Muscle layer of colon (tissue), 2 donors: ENCODE results near the gene SUPT5H.

Source experiments
- H3K27ac ChIP-seq: one replicate; pipeline ENCODE4 v1.7.0; 2013; ENCODE audit warnings: low read depth, mild to moderate bottlenecking, low read length, moderate library complexity
- H3K27me3 ChIP-seq, 2 donors: one replicate each; pipeline ENCODE4 v1.7.0; 2013; ENCODE audit warnings: low read length in 2 of 2, mild to moderate bottlenecking in 2 of 2; ENCODE audit not compliant: insufficient read depth in 2 of 2, control insufficient read depth in 1 of 2
- H3K36me3 ChIP-seq: one replicate; pipeline ENCODE4 v1.7.0; 2013; ENCODE audit warnings: mild to moderate bottlenecking, low read length; ENCODE audit not compliant: insufficient read depth
- H3K4me1 ChIP-seq: one replicate; pipeline ENCODE4 v1.7.0; 2013; ENCODE audit warnings: mild to moderate bottlenecking, low read length; ENCODE audit not compliant: insufficient read depth
- H3K4me3 ChIP-seq, 2 donors: one replicate each; pipeline ENCODE4 v1.7.0; 2013; ENCODE audit warnings: low read length in 2 of 2, low read depth in 1 of 2, mild to moderate bottlenecking in 1 of 2, moderate library complexity in 1 of 2
- H3K9ac ChIP-seq: one replicate; pipeline ENCODE4 v1.7.0; 2013; ENCODE audit warnings: low read length
- H3K9me3 ChIP-seq: one replicate; pipeline ENCODE4 v1.7.0; 2013; ENCODE audit warnings: mild to moderate bottlenecking, low read length
- donor health status: abdominal sarcoma.
- donor health status: Adenocarcinoma of cecum.

Gene SUPT5H

DNA sequence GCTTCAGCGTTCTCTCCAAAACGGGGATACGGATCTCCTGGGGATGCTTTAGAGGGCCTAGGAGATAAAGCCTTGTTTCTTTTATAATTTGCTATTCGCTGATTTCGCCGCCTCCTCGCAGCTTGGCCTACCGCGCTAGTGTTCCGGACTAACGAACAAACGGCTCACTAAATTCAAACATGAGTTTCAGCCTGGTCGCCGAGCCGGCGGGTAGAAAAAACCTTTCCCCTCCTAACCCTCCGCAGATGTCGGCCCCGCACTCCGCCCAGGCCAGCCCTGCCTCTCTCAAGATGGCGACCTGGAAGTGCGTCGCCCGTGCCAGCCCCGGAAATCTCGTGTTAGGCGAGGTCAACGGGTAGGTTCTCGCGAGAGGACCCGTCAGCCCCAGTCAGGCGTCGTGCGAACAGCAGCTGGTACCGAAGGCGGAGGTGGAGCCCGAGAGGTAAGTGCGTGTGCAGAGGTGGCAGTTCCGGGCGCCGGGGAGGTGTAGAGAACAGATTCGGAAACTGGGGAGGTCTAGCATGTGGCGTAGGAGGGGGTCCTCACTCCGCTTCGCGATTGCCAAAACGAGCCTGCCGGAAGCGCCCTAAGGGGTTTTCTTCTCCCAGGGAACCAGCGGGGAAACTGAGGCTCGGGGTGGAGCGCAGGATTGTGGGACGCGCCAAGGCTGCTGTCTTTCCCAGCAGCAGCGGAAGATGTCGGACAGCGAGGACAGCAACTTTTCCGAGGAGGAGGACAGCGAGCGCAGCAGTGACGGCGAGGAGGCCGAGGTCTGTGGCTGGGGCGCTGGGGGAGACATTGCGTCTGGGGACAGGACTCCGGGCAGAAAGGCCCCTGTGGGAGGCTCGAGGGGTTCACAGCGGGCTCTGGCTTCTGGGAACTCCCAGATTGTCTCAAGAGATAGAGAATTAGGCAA, at the start of gene SUPT5H:
Gene SUPT5H, plus strand, starts transcription at position 387 of the 916 bp plus-strand sequence. Its CDS starts 309 bp downstream, at position 696.
- Histone ChIP-seq H3K27ac (peak within 1 kb of the TSS; percentile 88), H3K36me3 (peaks cover 19% of the 10 kb centered on the region), H3K9me3 (no peaks in the 10 kb centered on the region), H3K4me3 (peak within 1 kb of the TSS; percentile 80 to 99), H3K27me3 (no peaks in the 10 kb centered on the region), H3K4me1 (peaks cover 31% of the 10 kb centered on the region), H3K9ac (peak within 1 kb of the TSS; percentile 99)

GRCh38 chr19:39397360-39398296, 47.8 kb upstream of the SUPT5H start:
- Histone ChIP-seq H3K27me3 (no peaks in the 10 kb centered on the region), H3K9ac (peak overlapping the region; percentile 34), H3K4me3 (no peak overlapping the region), H3K36me3 (peaks cover 19% of the 10 kb centered on the region), H3K4me1 (peaks cover 36% of the 10 kb centered on the region), H3K27ac (peak overlapping the region; percentile 64), H3K9me3 (no peaks in the 10 kb centered on the region)

DNA sequence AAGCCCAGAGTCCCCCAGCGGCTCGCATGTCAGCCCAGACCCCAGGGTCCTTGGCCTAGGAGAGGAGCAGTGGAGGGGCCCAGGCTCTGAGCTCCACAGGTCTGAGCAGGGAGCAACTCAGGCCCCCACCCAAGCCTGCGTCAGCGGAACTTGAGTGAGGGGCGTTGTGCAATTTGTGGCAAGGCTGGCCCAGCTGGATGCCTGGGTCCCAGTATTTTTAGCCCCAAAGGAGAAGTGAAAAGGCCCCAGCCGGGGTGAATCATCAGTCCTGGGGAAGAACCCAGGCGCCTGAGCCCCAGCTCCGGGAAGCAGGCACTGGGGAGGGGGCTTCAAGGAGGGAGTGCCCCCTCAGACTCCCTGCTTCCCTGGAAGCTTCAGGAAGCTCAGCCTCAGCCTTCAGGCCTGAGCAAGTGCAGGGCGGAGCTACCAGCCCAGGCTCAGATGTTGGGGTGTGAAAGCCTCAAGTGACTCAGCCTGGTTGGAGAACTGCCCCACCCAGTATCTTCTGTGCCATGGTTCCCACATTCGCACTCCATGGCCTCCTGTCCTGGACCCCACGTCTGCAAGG, 47.0 kb upstream of the SUPT5H start:
- Histone ChIP-seq H3K36me3 (peaks cover 16% of the 10 kb centered on the region), H3K4me3 (no peak overlapping the region), H3K4me1 (peaks cover 36% of the 10 kb centered on the region), H3K9ac (peak overlapping the region; percentile 34), H3K27me3 (no peaks in the 10 kb centered on the region), H3K27ac (peak overlapping the region; percentile 64), H3K9me3 (no peaks in the 10 kb centered on the region)

DNA sequence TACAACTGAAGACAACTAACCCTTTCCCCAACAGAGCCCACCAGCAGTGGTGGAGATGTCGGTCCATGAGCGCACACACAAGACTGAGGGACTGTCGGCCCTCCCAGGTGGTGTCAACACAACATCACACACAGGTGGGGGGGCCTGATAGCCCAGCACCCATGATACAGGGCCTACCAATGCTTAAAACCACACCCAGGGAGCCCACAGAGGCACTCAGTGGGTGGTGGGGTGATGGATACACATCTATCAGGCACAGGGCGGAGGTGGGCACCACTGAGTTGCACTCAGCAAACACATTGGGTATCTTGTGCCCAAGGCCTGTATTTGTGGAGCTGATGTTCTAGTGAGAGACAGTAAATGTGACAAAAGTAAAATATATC, 45.7 kb upstream of the SUPT5H start:
- Histone ChIP-seq H3K9ac (no peak overlapping the region), H3K4me3 (no peak overlapping the region), H3K27me3 (no peaks in the 10 kb centered on the region), H3K9me3 (no peaks in the 10 kb centered on the region), H3K4me1 (peaks cover 40% of the 10 kb centered on the region), H3K36me3 (peaks cover 7% of the 10 kb centered on the region), H3K27ac (no peak overlapping the region)

DNA sequence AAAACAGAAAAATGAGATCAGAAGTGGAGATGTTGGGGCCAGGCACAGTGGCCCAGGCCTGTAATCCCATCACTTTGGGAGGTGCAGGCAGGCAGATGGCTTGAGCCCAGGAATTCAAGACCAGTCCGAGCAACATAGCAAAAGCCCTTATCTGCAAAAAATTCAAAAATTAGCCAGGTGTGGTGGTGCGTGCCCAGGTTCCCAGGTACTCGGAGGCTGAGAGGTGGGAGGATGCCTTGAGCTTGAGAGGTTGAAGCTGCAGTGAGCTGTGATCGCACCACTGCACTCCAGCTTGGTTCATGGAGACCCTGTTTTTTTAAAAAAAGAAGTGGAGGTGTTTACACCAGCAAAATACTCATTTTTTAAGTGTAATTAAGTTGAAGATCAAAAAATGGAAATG, 45.3 kb upstream of the SUPT5H start:
- no peak overlapping the region for H3K9ac ChIP-seq
- H3K27ac ChIP-seq = no peak overlapping the region
- no peaks in the 10 kb centered on the region for H3K27me3 ChIP-seq
- H3K9me3 ChIP-seq = no peaks in the 10 kb centered on the region
- no peak overlapping the region for H3K4me3 ChIP-seq
- peaks cover 40% of the 10 kb centered on the region for H3K4me1 ChIP-seq
- peaks cover 4% of the 10 kb centered on the region for H3K36me3 ChIP-seq

DNA sequence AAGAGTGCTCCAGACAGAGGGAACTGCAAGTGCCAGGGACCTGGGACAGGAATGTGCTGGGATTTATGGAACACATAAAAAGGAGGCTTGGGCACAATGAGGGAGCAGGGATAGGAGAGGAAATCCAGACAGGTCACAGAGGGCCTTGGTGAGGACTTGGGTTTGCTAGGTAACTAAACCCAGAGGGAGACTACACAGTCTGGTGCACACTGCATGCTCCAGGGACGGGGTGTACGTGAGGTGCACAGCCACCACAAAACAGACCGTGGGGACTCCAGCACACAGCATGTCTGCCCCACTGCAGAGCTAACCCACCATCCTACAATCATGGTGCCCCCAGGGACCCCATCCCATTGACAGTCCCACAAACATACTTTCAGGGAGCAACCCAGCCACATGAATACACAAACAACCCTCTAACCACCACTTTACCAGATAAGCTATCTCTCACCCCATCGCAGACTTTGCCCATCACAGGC, 44.3 kb upstream of the SUPT5H start:
- Histone ChIP-seq H3K36me3 (no peaks in the 10 kb centered on the region), H3K4me3 (no peak overlapping the region), H3K27ac (peak overlapping the region; percentile 99), H3K9me3 (no peaks in the 10 kb centered on the region), H3K9ac (no peak overlapping the region), H3K4me1 (peaks cover 47% of the 10 kb centered on the region), H3K27me3 (no peaks in the 10 kb centered on the region)

DNA sequence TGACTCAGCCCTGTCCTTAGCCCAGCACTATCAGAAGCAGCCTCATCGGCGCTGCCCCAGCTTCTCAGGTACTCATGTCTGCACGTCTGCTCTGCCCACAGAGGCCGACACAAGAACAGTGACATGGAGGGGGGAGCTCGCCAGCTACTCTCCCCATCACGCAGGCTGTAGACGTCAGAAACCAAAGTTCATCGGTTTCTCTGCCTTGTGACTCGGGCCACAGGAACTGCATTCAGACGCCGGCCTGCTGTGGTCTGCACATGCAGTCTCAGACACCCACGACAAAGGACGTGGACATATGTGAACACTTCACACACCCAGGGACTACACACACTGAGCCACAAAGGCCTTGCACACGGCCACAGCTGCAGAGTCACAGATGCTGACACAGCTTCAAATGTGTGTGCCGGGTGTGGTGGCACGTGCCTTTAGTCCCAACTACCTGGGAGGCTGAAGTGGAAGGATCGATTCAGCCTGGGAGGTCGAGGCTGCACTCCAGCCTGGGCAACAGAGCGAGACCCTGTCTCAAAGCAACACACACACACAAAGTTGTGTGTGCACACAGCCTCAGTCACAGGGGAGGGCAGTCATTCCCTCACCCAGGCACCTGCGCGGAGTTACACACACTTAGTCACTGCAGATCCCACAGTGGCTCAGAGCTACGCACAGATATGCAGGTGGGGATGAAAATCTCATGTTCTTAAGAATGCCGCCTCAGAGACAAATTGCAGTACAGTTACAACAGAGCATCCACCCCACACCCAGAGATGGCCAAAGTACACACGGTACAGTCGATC, 43.6 kb upstream of the SUPT5H start:
- Histone ChIP-seq H3K4me1 (peaks cover 50% of the 10 kb centered on the region), H3K36me3 (no peaks in the 10 kb centered on the region), H3K9me3 (no peaks in the 10 kb centered on the region), H3K27ac (peak overlapping the region; percentile 99), H3K4me3 (peak overlapping the region in 1 of 2 donors; percentile 39), H3K27me3 (no peaks in the 10 kb centered on the region), H3K9ac (peak overlapping the region; percentile 30)

- Histone ChIP-seq H3K36me3 (peaks cover 4% of the 10 kb centered on the region), H3K4me3 (peak overlapping the region; percentile 42 to 73), H3K9ac (peak overlapping the region; percentile 86), H3K27ac (peak overlapping the region; percentile 99), H3K9me3 (no peaks in the 10 kb centered on the region), H3K4me1 (peaks cover 43% of the 10 kb centered on the region), H3K27me3 (no peaks in the 10 kb centered on the region)
Measured at GRCh38 chr19:39402346-39403300, 42.8 kb upstream of the SUPT5H start.

DNA sequence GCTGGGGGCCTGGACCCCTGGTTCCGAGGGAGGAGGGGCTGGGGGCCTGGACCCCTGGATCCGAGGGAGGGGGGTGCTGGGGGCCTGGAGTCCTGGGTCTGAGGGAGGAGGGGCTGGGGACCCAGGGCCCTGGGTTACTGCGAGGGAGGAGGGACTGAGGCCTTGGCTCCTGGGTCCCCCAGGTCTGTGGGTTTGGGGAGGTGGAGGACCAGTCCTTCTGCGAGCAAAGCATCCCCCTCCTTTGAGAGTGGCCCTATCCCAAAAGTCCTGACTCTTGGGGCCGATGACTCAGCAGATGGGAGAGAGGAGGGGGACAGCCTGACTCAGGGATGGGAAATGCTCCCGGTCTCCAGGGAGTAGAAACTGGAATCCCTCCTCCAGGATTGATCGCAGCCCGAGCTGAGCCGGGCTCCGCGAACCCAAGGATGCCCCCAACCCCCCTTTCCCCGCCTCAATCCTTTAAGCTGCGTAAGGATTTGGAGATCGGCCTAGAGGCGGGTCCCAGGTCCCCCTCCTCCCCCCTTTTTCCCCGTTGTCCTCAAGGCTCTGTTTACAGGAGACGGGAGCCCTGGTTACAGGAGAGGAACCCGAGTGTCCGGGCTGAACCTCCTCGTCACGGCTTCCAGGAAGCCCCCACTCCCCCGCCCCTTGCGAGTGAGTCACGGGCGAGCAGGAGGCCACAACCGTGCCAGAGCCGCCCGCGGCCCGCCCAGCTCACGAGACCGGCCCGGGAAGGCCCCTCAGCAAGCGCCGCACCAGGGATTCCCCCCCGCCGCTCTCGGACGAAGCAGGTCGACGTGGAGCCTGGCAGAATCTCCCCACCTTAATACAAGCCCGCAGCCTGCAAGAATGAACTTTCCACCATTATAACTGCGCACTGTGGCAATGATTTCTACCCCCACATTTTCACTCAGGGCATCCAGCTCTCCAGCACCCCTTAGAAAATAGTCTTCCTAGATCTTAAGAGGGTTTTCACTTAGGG, 41.8 kb upstream of the SUPT5H start:
- Histone ChIP-seq H3K4me1 (peaks cover 33% of the 10 kb centered on the region), H3K36me3 (peaks cover 14% of the 10 kb centered on the region), H3K27me3 (no peaks in the 10 kb centered on the region), H3K27ac (peak overlapping the region; percentile 99), H3K9ac (peak overlapping the region; percentile 86), H3K4me3 (peak overlapping the region; percentile 42 to 73), H3K9me3 (no peaks in the 10 kb centered on the region)
